GM19463 (cell line): ENCODE results near the gene C16orf87.

ENCODE experiments used
- ATAC-seq: cut with Tn5 transposase; IDR thresholded peaks from one replicate; pipeline ENCODE4 v1.9.1; 2021; ENCODE audit warnings: mild to moderate bottlenecking, moderate library complexity; ENCODE audit not compliant: unreplicated experiment

Gene C16orf87

DNA sequence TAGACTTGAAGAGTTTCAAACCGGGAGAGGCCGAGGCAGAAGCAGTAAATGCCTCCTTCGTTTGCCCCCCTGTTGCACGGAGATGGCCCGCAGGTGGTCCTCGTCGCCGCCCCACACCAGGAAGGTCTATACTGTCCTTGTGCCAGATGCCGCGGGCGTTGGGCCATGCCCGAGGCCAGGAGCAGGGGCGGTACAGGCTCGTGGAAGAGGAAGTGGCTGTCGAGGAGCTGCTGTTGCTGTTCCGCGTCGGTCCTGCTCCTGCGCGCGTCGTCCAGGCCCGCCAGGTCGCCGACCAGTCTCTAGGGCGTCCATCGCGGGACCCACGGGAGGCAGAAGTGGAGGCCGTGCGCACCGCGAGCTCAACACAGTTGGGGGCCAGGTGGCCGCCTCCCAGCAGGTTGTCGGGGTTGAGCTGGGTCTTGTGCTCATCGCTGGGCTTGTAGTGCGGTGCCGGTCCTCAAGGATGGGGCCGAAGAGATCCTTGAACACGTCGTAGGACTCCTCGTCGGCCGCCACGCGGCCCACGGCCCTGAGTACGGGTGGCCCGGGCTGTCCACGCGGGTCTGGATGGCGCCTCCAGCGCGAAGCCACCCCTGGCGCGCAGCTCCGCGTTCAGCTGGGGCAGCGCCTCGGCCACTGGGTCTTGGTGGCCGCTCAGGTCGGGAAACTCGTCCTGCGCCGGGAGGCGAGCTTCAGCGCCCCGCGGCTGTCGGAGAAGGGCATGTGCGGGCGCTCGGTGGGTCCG, 13.1 kb upstream of the C16orf87 start:
- ATAC-seq = no peak

DNA sequence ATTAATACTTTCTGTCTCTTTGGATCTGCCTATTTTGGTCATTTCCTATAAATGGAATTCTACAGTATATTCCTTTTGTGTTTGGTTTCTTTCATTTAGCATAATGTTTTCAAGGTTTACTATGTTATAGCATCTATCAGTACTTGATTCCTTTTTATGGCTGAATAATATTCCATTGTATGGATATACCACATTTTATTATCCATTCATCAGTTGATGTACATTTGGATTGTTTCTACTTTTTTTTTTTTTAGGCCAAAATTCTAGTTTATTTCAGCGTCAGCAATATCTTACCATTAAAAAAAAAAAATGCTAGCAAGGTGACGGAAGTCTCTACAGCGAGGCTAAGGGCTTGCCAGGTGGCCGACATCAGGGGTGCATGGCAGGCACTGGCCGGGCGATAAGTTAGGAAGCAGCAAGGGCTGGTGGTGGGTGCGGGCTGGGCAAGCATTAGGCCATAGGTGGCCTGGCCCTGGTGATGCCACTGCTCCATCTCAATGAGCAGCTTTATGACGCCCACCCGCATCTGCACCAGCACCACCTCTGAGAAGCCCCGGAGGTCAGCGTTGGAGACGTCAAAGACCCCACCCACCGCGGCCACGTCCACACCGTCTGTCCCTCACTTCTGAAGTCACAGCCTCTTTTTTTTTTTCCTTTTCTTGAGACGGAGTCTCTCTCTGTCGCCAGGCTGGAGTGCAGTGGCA, 11.4 kb upstream of the C16orf87 start:
- no peak for ATAC-seq

GRCh38 chr16:46839986-46840443, 9.0 kb upstream of the C16orf87 start:
- no peak for ATAC-seq

GRCh38 chr16:46836534-46837530, 5.9 kb upstream of the C16orf87 start:
- no peak for ATAC-seq

DNA sequence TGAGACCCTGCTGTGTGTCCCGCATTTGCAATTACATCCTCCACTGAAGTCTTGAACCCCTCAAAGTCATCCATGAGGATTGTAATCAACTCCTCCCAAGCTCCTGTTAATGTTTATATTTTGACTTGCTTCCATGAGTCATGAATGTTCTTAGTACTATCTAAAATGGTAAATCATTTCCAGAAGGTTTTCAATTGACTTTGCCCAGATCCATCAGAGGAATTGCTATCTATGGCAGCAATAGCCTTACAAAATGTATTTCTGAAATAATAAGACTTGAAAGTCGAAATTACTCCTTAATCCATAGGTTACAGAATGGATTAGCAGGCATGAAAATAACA, 2.5 kb upstream of the C16orf87 start:
- no peak for ATAC-seq

DNA sequence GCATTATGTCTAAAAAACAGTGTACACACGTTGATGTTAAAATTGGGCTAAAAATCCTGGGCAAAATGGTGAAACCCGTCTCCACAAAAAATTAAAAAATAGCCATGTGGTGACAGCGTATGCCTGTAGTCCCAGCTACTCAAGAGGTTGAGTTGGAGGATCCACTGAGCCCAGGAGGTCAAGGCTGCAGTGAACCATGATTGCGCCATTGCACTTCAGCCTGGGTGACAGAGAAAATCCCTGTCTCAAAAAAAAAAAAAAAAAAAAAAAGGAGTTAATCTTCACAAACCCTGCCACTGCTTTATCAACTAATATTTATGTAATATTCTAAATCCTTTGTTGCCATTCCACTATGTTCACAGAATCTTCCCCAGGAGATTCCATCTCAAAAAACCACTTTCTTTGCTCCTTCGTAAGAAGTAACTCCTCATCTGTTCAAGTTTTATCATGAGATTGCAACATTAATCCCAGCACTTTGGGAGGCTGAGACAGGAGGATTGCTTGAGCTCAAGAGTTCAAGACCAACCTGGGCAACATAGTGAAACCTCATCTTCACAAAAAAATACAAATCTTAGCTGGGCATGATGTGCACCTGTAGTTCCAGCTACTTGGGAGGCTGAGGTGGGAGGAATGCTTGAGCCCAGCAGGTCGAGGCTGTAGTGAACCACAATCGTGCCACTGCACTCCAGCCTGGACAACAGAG, 1.9 kb upstream of the C16orf87 start:
- ATAC-seq = no peak

GRCh38 chr16:46830417-46830901, 521 bp downstream of the C16orf87 start:
- peak; percentile 15 for ATAC-seq

GRCh38 chr16:46828943-46829342, 2.0 kb downstream of the C16orf87 start:
- no peak for ATAC-seq

DNA sequence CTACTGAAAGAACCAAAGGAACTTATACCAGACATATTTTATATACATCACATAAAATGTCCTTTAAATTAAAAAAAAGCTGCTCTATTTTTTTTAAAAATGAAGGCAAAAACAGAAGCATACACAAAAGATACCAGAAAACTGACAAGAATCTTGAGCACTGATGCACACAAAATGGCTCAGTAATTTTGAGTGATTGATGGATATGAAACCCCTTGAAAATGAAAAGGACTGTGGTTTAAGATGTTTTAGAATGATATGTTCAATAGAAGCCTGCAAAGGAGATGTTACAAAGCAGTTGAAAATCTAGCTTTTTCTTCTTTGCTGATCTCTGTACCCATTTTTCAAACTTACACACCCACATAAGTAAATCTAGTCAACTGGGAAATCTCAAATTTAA, 2.7 kb downstream of the C16orf87 start:
- no peak for ATAC-seq

DNA sequence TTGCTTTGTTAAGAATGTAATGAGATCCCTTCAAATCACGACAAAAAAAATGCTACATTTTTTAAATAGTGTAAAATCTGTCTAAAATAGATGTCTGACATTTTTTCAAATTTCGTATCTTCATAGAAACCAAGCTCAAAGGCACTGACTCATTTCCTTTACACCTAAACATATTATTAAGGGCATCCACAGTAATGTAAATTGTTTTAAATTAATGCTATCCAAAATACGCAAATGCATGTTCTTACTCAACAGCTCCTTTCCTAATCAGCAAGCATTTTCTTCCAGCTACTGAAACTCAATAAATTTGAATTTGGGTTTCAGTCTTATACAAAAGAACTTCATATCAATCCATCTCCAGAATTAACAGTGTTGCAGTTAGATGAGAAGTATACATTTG, 4.3 kb downstream of the C16orf87 start:
- ATAC-seq = no peak

GRCh38 chr16:46822270-46822669, 8.7 kb downstream of the C16orf87 start:
- ATAC-seq = peak; percentile 87

DNA sequence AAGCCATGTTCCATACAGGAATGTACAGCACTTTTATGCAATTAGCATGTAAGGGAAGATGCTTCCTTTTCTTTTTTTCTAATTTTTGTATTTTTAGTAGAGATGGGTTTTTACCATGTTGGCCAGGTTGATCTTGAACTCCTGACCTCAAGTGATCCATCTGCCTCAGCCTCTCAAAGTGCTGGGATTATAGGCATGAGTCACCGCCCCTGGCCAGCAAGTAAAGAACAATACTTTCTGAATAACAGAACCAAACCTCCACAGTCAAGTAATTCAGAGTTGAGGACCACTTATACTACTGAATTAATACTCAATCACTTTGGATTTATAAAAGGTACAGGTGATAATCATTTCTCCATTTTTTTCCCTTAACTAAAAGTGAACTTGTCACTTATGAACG, 13.0 kb downstream of the C16orf87 start:
- ATAC-seq = no peak

DNA sequence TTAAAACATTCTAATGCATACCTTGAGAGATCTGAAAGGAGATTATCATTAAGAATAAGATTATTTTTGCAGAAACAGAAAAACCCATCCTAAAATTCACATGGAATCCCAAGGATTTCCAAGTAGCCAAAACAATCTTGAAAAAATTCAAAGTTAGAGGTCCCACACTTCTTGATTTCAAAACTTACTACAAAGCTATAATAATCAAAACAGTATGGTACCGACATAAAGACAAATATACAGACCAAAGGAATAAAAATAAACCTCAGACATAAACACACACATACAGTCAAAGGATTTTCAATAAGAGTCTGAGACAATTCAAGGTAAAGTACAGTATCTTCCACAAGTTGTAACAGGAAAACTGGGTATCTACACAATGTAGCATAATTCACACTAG, 16.2 kb downstream of the C16orf87 start:
- ATAC-seq = no peak

GRCh38 chr16:46813611-46814010, 17.4 kb downstream of the C16orf87 start:
- ATAC-seq = no peak

DNA sequence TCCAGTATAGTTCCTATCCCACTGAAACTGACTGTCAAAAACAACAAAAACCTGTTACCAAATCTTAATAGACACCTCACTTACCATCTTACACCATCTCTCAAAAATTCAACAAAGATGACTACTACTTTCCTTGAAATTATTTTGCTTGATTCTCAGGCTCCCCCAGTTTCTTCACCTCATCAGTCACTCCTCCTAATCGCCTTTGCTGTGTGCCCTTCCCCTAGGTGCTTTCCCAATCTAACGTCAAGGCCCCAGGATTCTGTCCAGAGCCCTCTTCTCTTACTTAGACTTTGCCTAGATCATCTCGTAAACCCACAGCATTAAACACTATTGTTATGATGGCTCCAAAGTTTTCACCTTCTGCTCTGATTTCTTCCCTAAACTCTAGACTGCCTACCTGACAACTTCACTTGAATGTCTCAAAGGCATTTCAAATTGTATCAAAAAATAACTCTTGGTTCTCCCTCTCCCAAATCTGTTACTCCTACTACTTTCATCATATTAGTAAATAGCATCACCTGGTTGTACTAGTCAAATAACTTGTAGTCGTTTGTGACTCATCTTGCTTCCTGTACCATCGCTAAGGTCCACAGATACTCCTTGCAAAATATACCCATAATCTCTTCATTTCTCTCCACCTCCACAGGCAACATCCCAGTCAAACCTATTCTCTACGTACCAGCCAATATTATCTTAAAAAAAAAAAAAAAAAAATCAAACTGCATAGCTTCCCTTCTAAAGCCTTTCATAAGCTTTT, 18.0 kb downstream of the C16orf87 start:
- no peak for ATAC-seq

GRCh38 chr16:46811682-46812081, 19.3 kb downstream of the C16orf87 start:
- ATAC-seq = no peak

DNA sequence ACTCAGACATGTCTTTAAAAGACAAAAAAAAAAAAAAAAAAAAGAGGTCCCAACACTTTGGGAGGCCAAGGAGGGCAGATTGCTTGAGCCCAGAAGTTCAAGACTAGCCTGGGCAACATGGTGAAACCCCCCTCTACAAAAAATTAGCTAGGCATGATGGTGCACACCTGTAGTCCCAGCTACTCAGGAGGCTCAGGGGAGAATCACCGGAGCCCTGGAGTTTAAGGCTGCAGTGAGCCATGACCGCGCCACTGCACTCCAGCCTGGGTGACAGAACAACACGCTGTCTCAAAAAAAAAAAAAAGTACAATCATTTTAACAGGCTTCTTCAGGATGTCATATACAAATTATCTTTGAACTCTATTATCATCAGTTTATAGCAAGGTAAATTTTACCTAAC, 22.0 kb downstream of the C16orf87 start:
- ATAC-seq = peak; percentile 83

DNA sequence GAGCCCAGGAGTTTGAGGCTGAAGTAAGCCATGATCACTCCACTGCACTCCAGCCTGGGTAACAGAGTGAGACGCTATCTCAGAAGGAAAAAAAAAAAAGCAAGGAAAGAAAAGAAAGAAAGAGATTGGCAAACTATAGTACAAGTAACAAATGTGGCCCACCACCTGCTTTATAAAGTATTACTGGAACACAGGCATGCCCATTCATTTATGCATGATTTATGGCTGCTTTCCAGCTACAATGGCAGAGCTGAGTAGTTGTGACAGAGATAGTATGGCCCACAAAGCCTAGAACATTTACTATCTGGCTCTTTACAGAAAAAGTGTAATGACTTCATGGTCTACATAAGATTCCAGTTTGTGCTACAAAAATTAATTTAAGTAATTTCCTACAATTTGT, 23.6 kb downstream of the C16orf87 start:
- no peak for ATAC-seq

GRCh38 chr16:46803373-46803772, 27.6 kb downstream of the C16orf87 start:
- no peak for ATAC-seq
